ENCODE measurements around the gene CTNNAL1.
"Not testable (repeated sequence)": the region's sequence is repeated elsewhere in the genome, so short reads cannot be mapped to it uniquely, and the experiment has no call there.

CTNNAL1 gene

DNA sequence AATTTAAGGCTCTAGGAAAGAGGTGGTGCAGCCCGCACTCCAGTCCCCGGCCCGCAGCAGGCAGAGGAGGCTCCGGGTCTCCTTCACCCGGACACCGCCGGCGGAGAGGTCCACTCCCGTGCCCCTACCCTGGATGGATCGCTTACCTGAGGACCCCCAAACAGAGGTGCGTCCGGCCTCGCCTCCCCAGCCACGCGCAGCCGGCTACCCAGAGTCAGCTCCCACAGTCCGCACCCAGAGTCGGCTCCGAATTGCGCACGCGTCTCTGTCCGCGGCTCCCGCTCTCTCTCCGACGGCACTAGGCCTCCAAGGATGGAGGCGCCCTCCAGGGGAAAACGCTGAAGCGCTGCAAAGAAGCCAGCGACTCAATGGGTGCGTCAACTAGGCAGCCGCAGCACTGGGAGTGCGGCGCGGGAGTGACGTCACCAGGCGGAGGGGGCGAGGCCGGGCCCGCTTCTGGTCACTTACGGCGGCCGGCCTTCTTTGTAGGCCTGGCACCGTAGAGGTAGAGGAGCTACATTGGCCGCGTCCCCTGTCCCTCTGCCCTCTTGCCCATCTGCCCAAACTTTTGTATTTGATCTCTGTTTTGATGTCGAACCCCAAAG, 79.5 kb downstream of the CTNNAL1 start, which contains the start of gene ELP1:
Gene ELP1, minus strand, starts transcription at position 407 of the 605 bp plus-strand sequence. CDS start 2,978 bp downstream, outside the sequence.
- Mint-ChIP-seq H3K36me3 (peaks cover 2% of the 10 kb centered on the region), H3K27me3 (no peaks in the 10 kb centered on the region), H3K4me3 (peak within 1 kb of the TSS; percentile 97), H3K27ac (peak within 1 kb of the TSS; percentile 98), H3K9me3 (no peaks in the 10 kb centered on the region), H3K4me1 (peaks cover 35% of the 10 kb centered on the region)

DNA sequence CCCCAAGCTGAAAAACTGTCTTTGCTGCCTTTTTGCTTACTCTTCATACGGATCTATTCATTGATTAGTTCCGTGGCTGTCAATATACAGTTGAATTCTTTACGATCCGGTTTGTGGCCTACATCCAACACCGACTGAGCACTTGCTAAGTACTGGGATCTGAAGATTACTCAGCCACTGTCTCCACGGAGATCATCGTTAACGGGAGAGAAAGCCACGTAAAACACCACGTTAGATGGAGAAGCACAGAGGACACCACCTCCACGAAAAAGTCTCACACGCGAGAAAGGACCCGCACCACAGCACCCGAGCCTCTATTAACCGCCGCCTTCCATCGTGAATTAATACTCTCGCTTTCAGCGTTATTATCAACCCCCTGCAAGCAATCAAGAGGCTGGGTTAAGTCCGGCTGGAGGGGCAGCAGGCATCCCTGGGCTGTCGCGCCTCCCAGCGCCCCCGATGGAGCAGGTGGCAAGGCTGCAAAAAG, 80.0 kb downstream of the CTNNAL1 start:
- no peaks in the 10 kb centered on the region for H3K9me3 Mint-ChIP-seq
- peak overlapping the region; percentile 97 for H3K4me3 Mint-ChIP-seq
- no peaks in the 10 kb centered on the region for H3K27me3 Mint-ChIP-seq
- peak overlapping the region; percentile 98 for H3K27ac Mint-ChIP-seq
- peaks cover 5% of the 10 kb centered on the region for H3K36me3 Mint-ChIP-seq
- H3K4me1 Mint-ChIP-seq, result peaks cover 38% of the 10 kb centered on the region

GRCh38 chr9:108928386-108928785, 84.9 kb downstream of the CTNNAL1 start:
- Mint-ChIP-seq H3K27ac (no peak overlapping the region), H3K4me3 (no peak overlapping the region), H3K9me3 (no peaks in the 10 kb centered on the region), H3K36me3 (peaks cover 28% of the 10 kb centered on the region), H3K4me1 (peaks cover 29% of the 10 kb centered on the region), H3K27me3 (no peaks in the 10 kb centered on the region)

- peaks cover 9% of the 10 kb centered on the region for H3K4me1 Mint-ChIP-seq
- no peaks in the 10 kb centered on the region for H3K27me3 Mint-ChIP-seq
- H3K36me3 Mint-ChIP-seq, result peaks cover 31% of the 10 kb centered on the region
- no peak overlapping the region for H3K27ac Mint-ChIP-seq
- H3K4me3 Mint-ChIP-seq, result no peak overlapping the region
- no peaks in the 10 kb centered on the region for H3K9me3 Mint-ChIP-seq
Measured at GRCh38 chr9:108924466-108924865, 88.8 kb downstream of the CTNNAL1 start.

- Mint-ChIP-seq H3K27ac (no peak overlapping the region), H3K4me3 (no peak overlapping the region), H3K9me3 (no peaks in the 10 kb centered on the region), H3K27me3 (no peaks in the 10 kb centered on the region), H3K36me3 (peaks cover 30% of the 10 kb centered on the region), H3K4me1 (peaks cover 4% of the 10 kb centered on the region)
Measured at GRCh38 chr9:108921200-108921599, 92.1 kb downstream of the CTNNAL1 start.

- H3K27ac Mint-ChIP-seq, H3K27me3 Mint-ChIP-seq, H3K4me1 Mint-ChIP-seq, H3K9me3 Mint-ChIP-seq, H3K4me3 Mint-ChIP-seq: not testable (repeated sequence)
- peaks cover 30% of the 10 kb centered on the region for H3K36me3 Mint-ChIP-seq
Measured at GRCh38 chr9:108920401-108920800, 92.9 kb downstream of the CTNNAL1 start.

DNA sequence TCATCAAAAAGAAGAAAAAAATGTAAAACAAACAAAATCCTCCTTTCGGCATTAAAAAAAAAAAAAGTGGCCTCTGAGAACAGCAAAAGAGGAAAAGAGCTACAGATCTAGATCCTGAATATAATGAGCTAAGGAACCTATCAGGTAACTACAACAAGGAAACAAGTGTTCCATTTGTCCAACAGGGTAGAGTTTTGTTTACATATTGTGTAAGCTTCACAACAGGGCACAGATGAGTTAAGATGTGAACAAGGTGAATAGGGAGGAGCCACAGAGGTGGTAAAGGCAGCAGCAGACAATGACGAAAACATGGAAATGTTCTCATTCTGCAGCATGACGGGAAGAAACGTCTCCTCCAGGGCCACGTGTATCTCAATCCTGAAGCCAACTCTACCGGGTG, 93.8 kb downstream of the CTNNAL1 start:
- H3K9me3 Mint-ChIP-seq, result no peaks in the 10 kb centered on the region
- no peaks in the 10 kb centered on the region for H3K27me3 Mint-ChIP-seq
- peaks cover 24% of the 10 kb centered on the region for H3K36me3 Mint-ChIP-seq
- H3K27ac Mint-ChIP-seq, result peak overlapping the region; percentile 68
- no peak overlapping the region for H3K4me3 Mint-ChIP-seq
- peaks cover 2% of the 10 kb centered on the region for H3K4me1 Mint-ChIP-seq

GRCh38 chr9:108913391-108913790, 99.9 kb downstream of the CTNNAL1 start:
- H3K4me1 Mint-ChIP-seq, result peaks cover 20% of the 10 kb centered on the region
- H3K36me3 Mint-ChIP-seq, result peaks cover 29% of the 10 kb centered on the region
- H3K27ac Mint-ChIP-seq, result no peak overlapping the region
- H3K9me3 Mint-ChIP-seq, result no peaks in the 10 kb centered on the region
- H3K27me3 Mint-ChIP-seq, result no peaks in the 10 kb centered on the region
- no peak overlapping the region for H3K4me3 Mint-ChIP-seq

DNA sequence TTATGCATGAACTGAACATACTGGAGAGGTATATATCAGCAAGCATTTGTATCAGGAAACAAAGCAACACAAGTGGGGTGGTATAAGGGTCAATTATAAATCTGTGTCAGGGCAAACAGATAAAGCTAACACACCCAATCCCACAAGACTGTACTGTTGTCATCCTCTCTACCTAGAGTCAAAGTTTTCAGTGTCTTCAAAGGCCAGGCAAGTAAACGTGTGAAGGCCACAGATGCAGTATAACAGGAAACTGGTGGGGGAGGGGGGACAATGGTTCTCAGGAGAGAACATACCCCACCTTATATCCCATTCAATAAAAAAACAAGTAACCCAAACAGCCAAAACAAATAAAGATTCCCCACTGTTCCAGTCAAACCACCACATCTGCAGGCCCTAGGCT, 101.5 kb downstream of the CTNNAL1 start:
- H3K27me3 Mint-ChIP-seq, result no peaks in the 10 kb centered on the region
- no peaks in the 10 kb centered on the region for H3K9me3 Mint-ChIP-seq
- peaks cover 33% of the 10 kb centered on the region for H3K36me3 Mint-ChIP-seq
- H3K27ac Mint-ChIP-seq, result peak overlapping the region; percentile 79
- peaks cover 20% of the 10 kb centered on the region for H3K4me1 Mint-ChIP-seq
- H3K4me3 Mint-ChIP-seq, result no peak overlapping the region

- Mint-ChIP-seq H3K27me3 (no peaks in the 10 kb centered on the region), H3K27ac (no peak overlapping the region), H3K36me3 (peaks cover 33% of the 10 kb centered on the region), H3K9me3 (no peaks in the 10 kb centered on the region), H3K4me1 (peaks cover 20% of the 10 kb centered on the region), H3K4me3 (no peak overlapping the region)
Measured at GRCh38 chr9:108910914-108911313, 102.4 kb downstream of the CTNNAL1 start.

- H3K9me3 Mint-ChIP-seq, result no peaks in the 10 kb centered on the region
- H3K4me1 Mint-ChIP-seq, result peaks cover 20% of the 10 kb centered on the region
- H3K36me3 Mint-ChIP-seq, result peaks cover 31% of the 10 kb centered on the region
- H3K27me3 Mint-ChIP-seq, result no peaks in the 10 kb centered on the region
- H3K4me3 Mint-ChIP-seq, result no peak overlapping the region
- H3K27ac Mint-ChIP-seq, result no peak overlapping the region
Measured at GRCh38 chr9:108910402-108910801, 102.9 kb downstream of the CTNNAL1 start.

- H3K4me3 Mint-ChIP-seq, result no peak overlapping the region
- H3K36me3 Mint-ChIP-seq, result peaks cover 40% of the 10 kb centered on the region
- H3K4me1 Mint-ChIP-seq, result peaks cover 3% of the 10 kb centered on the region
- no peaks in the 10 kb centered on the region for H3K9me3 Mint-ChIP-seq
- H3K27me3 Mint-ChIP-seq, result no peaks in the 10 kb centered on the region
- H3K27ac Mint-ChIP-seq, result no peak overlapping the region
Measured at GRCh38 chr9:108905494-108905893, 107.8 kb downstream of the CTNNAL1 start.

DNA sequence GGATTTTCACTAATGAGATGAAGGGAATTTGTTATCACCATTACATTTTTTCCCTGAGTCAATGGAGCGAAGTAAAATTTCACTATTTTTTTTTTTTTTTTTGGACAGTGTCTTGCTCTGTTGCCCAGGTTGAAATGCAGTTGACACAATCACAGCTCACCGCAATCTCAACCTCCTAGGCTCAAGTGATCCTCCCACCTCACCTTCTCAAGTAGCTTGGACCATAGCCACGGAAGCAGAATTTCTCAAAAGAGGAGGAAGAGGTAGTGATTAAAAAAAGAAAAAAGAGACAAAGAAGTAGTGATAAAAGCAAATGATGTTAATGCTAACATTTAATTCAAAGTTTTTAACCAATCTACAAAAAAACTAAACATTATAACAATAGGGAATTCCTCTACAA, 109.1 kb downstream of the CTNNAL1 start:
- H3K36me3 Mint-ChIP-seq, result peaks cover 34% of the 10 kb centered on the region
- H3K27ac Mint-ChIP-seq, result no peak overlapping the region

GRCh38 chr9:108903420-108904103, 109.7 kb downstream of the CTNNAL1 start:
- Mint-ChIP-seq H3K4me1 (no peaks in the 10 kb centered on the region), H3K27ac (no peak overlapping the region), H3K27me3 (no peaks in the 10 kb centered on the region), H3K4me3 (no peak overlapping the region), H3K9me3 (no peaks in the 10 kb centered on the region), H3K36me3 (peaks cover 30% of the 10 kb centered on the region)

More for the DNA sequence above, 109.1 kb downstream of the CTNNAL1 start:
- Mint-ChIP-seq H3K4me1 (no peaks in the 10 kb centered on the region), H3K27me3 (no peaks in the 10 kb centered on the region), H3K4me3 (no peak overlapping the region), H3K9me3 (no peaks in the 10 kb centered on the region)

- Mint-ChIP-seq H3K4me1 (no peaks in the 10 kb centered on the region), H3K27me3 (no peaks in the 10 kb centered on the region), H3K4me3 (no peak overlapping the region), H3K9me3 (no peaks in the 10 kb centered on the region), H3K27ac (no peak overlapping the region), H3K36me3 (peaks cover 39% of the 10 kb centered on the region)
Measured at GRCh38 chr9:108900176-108900575, 113.1 kb downstream of the CTNNAL1 start.

DNA sequence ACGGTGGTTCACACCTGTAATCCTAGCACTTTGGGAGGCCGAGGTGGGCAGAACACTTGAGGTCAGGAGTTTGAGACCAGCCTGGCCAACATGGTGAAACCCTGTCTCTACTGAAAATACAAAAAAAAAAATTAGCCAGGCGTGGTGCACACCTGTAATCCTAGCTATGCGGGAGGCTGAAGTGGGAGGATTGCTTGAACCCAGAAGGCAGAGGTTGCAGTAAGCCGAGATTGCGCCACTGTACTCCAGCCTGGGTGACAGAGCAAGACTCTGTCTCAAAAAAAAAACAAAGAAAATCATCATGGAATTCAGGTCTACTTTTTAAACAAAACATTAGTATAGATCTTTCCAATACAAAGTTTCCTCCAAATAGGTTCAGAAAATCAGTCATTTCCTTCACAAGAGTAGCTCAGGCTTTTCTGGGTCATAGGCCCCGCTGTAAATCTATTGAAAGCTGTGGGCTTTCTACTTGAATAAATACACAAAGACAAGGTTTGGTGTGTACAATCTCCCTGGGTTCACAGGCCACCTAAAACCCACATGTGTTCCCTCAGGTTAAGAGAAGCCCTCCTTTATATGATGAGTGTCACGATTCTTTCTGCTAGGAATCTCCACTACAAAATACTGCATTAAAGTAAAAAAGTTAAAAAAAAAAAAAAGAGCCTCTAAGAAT, 114.1 kb downstream of the CTNNAL1 start:
- not testable (repeated sequence) for H3K4me3 Mint-ChIP-seq, H3K27ac Mint-ChIP-seq, H3K27me3 Mint-ChIP-seq, H3K4me1 Mint-ChIP-seq, H3K9me3 Mint-ChIP-seq
- H3K36me3 Mint-ChIP-seq, result peaks cover 38% of the 10 kb centered on the region
